Stimulated activated CD8-positive, alpha-beta memory T cell treated with anti-CD3 and anti-CD28 coated beads, Interleukin-4, amount 100 ng/mL, for 4 hours (primary cell): ENCODE results near the gene CPVL.

Experiments
- DNase-seq, 2 donors: peaks; one replicate each; pipeline ENCODE4 v3.0.0-alpha.2; 2020; ENCODE audit warnings: low read depth in 2 of 2, low spot score in 1 of 2

The CPVL gene

DNA sequence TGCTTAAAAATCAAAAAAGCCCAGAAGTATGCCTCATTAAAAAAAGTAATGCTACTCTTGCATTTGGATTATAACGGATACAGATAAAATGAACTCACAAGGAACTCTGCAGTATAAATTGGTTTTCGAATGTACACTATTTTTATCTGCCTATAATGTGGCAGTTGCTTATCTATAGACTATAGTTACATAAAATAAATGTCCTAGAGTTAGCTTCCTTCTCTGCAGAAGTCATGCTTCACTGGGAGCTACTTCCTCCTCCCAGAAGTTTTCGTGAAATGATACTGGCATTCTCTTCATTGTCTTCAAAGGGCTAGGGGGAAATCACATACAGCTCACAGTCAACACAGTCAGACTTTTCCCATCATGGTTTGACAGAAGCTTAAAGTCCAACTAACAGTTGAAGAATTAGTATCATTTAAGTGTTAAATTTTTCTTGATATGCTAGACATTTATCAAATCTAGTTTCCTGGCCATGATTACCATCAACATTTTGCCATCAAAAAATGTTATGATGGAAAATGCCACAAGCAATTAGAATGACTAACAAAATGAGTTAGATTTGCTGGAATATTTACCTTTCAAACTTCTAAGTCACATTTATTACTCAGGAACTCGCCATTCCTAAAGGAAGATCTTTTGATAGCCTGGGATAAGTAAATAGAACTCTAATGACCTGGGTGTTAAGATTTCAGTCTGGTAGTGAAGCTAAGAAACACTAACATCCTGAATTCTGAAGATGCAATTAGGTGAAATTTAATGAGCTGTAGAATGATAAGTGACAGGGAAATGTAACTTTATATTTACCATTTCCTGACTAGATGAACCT is 100.9 kb downstream of the CPVL start:
- no peak for DNase-seq

DNA sequence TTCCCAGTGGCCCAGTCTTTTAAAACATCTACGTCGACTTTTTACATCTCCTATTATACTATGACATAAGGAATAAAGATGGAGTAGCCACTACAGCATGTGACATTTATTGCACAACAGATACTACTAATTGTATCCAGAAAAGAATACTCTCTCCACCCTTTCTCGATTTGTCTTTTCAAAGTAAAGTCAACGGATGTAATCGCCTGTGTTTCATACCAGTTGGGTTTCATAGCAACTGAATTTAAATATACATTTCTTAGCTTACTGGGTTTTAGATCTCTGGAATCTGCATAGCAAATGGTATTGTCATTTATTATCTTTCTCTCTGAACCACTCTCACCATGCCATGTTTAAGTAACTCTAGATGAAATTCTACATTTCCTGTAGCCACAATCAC is 101.8 kb downstream of the CPVL start:
- DNase-seq: no peak

DNA sequence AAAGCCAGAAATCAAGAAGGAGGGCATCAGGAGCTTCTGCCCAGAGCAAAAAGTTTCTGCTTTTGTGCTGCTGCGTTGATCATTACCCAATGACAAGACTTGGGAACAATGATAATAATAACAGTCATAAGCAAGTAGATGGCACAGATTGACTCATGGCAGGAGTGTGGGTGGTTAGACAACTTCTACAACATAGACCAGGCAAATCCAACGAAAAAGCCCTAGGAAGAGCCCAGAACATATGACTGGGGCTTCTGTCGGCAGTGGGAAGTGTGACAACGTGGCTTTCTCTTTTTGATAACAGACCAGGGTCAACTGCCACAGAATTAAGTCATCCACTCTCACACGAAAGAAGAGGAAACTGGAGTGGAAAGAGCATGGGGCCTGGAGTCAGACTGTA is 102.8 kb downstream of the CPVL start:
- DNase-seq: no peak

DNA sequence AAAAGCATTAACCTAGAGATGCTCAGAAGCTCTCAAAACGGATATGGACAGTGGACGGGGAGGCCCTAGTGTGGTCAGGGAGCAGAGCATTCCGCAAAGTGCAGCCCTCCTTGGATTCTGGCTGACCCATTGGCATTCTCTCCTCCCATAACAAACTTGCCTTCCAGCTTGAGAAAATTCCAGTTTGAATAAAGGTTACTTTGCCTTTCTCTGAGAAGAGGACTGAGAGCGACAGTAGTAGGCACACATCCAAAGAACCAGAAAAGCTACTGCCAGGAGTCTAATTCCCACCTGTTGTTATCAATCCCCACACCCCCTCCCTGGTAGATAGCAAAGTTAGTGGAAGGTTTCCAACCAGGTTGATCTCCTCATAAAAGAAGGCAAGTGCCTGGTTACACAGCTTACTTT is 103.5 kb downstream of the CPVL start:
- no peak for DNase-seq

DNA sequence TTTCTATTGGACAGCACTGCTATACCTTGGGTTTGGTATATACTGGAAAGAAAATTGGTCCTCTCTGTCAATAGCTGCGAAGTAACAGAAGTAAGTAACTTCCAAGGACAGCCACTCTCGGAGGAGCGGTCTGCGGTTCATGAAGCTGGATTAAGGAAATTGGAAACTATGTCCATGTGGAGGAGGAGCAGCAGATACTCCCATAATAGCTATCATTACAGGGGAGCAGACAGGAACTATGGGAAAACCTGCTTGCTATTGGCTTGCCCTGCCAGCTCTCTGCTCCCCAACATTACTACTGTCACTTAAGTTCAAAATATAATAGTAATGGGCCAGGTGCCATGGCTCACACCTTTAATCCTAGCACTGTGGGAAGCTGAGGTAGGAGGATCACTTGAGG is 104.3 kb downstream of the CPVL start:
- no peak for DNase-seq

DNA sequence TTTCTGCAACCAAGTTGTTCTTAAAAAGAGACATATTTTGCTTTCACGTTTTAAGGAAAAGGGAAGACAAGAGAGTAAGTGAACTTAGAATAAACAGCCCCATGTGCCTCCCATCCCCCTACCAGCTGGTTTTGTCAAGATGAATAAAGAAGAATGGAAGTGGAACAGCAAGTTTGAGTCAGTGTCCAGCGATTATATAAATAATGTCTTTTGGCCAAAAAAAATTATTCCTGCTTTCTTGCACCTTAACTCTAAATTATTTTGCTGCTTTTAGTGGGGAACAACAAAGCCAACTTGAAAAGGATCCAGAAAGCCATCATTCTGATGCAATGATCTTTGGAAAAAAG is 105.8 kb downstream of the CPVL start:
- no peak for DNase-seq

DNA sequence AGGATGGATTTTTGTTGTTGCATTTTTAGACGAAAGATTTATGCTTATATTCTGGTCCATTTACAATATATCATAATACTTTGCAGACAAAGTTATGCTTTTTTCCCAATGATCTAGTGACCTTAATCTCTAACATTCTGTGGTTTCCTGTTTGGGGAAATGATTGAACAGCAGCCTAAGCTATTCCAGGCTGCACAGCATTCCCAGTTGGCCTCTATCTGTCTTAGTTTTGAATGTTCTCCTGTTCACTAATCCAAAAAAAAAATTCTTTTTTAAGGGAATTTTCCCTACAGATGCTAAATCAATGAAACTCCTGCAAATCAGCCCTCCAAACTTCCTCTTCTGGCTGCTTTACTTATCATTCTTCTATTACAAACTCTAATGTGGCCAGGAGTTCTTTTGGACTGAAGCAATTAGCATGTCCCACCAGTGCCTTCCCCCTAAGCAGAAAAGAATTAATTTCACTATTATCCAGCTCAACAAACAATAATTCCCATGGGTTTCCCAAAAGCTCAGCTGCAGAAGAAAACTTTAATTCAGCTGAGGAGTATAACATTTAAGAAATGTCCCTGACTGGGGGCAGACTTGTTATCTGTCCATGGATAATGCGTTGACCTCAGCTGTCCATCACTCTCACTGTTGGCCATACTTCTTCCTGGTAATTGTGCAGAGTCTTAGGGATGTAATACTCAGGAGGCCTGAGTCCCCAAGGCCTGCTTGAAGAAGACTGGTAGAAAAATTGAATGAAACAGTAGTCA is 106.3 kb downstream of the CPVL start:
- no peak for DNase-seq

DNA sequence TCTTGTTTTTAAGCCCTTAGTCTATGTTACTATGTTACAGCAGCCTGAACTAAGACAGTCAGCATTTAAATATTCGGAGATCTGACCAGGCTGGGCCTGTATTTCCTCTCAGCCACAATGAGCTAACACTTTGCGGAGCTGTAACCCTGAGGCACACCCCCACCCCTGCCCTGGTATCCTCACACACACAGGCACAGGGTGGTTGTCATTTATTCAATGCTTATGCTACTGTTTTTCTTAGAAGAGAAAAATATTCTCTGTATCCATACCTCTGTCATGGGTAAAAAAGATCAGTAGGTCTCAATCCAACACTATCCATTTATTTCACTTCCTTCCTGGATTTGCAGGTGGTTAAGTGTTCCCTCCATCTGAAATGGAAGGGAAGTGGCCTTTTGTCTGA is 107.9 kb downstream of the CPVL start:
- DNase-seq: no peak

DNA sequence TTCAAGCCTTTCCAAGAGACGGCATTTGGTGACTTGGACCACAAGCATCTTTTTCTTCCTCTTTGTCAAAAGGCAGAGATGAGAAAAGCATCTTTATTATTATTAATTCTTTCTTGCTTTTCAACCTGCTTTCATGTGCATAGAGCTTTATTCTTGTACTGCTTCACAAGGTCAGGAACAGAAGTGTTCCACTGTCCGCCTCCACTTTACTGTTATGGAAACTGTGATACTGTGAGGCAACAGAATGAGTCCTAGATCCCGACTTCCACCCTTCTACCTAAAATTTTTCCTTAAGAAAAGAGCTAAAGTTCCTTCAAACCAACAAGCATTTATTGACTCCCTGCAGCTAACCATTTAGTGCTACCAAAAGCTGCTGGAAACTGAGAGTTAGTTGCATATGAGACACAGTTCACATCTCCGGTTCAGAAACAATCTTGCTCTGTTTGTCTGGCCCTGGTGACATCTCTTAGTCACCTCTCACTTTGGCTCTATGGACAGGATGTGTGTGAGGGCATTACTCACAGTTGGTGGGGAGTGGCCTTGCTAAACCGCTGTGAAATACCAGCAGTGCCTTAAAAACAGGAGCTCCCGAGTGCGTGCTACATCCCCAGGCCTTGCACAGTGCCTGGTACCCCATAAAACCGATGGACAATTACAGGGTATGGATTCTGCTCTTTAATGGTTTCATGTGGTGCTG is 111.1 kb downstream of the CPVL start:
- DNase-seq: no peak

DNA sequence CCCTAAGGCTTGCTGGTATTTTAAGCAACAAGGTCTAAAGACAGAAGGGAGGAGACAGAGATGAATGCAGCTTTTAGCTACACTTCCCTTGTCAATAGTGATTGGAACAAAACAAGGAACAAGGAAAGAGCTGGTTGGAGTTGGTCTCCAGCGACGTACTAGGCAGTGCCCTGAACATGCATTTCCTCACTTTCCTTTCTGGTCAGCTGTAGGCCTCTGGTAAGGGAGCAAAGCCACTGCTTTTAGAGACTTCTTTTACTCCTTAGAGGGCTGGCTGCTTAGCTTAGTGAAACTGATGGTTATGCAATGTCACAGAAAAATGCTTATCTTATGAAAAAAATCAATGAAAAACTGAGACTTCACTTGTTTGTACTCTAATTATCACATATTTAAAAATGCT is 112.8 kb downstream of the CPVL start:
- no peak for DNase-seq

DNA sequence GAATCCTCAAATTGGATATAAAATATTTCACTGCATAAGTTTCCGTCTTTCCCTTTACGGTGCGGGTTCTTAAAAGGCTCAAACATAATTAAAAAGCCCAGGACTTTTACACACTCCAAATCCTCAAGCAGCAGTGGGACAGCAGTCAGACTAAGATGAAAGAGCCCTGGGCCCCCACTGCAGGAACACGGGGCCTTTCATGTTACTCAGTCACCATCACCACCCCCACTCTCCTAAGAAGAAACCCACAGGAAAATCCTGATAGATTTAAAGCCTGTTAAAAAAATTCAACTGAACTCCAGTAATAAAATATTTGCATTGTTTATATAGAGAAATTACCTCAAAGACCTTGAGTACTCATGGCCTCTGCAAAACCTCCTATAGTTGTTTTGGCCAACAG is 114.2 kb downstream of the CPVL start:
- DNase-seq: no peak

DNA sequence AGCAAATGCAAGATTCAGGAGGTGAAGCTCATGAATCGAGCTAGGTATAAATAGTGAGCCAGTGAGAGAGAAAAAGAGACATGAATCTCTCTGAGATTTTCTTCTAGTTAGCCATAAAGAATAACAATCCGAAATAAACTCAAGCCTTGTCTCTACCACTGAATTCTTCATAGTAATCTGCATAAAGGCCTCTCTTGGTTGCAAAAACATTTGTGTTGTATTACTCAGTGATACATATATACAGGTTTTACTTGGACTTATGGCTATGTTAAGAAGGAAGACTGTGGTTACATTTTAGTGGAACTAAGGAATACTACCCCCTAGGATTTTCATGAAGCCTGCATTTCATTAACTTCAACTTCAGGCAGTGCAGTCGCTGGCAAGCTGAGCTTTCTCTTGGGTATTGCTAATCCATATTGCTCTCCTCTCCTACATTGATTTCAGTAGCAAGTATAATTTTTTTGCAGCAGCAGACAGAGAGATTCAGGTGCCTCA is 115.5 kb downstream of the CPVL start:
- DNase-seq: no peak

DNA sequence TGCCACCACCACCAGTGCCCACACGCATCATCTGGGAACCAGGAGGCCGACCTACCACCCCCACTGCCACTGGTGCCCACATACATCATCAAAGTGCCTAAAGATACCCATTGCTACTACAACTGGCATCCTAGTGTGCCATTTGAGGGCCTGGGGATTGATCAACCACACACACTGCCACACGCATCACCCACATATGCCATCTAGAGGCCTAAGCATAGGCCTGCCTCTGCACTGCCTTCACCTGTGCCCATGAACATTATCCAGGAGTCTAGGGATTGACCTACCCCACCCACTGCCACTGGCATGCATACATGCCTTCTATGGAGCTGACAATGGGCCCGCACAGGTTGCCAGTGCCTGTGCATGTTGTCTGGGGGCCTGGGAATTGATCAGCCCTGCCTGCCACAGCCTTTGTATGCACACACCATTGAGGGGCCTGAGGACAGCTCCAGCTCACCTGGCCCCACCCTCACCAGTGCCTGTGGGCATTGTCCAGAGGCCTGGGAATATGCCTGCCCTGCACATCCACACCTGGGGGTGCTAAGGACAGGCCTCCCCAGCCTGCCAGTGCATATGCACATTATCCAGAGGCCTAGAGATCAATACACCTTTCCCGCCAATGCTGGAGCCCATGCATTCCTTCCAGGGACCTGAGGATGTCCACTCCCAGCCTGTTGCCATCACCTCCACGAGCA is 123.9 kb downstream of the CPVL start:
- no peak for DNase-seq

DNA sequence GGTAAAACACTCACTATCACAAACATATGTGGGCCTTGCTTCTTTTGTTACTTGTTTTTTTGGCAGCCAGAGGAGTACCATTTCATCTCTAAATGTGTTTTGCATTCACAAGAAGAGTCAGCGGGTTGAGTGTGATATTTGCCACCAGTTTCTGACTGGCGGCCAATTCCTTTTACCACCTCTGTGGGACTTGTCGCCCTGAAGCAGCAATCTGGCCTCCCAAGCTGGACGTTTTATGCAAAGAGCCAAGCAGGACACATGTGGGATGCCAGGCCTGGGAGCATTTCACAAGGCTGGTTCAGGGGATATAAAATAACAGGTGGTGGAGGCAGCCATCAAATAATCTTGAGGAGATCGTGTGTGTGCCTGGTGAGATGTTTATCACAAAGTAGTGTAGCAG is 126.4 kb downstream of the CPVL start:
- no peak for DNase-seq

DNA sequence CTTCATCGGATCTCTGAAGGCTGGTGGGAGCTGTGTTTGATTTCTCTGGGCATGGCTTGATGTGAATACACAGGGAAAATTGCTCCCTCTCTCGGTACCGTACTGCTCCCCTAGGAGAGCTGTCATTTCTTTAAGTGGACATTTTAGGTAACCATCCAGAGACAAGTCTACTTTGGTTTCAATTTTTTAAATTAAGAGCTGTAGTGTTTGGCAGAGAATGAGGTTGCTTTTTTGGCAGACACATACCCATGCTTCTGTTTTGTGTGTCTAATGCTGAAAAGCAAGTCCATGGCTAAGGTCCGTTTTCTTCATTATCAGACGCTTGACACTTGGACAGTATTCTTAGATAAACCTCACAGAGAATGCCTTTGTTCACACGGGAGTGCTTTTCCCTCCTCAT is 127.0 kb downstream of the CPVL start:
- no peak for DNase-seq

DNA sequence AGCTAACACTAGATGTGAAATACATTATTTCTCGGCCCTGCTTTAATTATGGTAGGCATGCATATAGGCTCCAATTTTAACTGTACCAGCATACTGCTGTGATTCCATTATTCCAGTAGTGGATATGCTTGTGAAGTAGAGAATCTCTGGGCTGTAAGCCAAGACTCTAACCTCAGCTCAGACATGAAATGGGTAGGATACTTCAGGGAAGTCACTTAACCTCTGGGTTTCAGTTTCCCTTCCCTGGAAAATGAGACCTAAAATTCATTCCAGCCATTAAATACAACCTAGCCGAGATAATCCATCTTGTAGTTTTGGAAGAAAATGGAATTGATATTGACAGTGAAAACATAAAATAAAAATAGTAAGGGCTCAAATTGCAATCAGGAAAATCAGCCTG is 128.6 kb downstream of the CPVL start:
- DNase-seq: no peak

DNA sequence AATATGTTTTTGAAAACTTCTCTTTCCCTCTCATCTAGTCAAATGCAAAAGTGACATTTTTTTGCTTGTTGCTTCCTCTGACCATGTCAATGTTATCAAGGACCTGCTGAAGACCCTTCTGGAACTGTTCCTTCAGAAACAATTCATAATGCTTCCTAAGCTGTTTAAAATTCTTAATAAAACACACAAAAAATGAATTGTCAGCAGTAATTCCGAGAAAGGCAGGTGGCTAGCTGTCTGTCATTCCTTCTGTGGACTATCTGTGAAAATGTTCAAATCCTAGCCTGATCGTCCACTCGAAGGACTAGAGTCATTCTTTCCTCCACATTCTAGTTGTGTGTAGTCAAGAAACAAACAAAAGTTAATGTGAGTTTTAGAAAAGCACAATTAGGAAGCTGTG is 131.6 kb downstream of the CPVL start:
- no peak for DNase-seq

DNA sequence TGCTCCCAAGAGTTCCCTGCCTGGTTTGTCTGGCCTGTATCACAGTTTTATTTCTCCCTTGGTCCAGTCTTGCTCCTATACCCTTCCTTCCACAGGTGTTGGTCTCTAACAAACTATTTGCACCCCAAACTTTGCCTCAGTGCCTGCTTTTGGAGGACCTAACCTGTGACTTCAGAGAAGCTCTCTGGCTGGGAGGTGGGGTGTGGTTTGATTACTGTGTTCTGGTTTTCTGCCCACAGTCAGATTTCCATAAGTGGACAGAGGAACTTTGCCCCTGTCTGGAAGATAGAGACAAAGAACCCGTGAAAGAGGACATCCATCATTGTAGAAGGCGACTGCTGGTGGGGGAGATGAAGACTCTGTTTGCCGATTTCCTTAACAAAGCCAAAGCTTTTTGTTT is 132.4 kb downstream of the CPVL start:
- no peak for DNase-seq

DNA sequence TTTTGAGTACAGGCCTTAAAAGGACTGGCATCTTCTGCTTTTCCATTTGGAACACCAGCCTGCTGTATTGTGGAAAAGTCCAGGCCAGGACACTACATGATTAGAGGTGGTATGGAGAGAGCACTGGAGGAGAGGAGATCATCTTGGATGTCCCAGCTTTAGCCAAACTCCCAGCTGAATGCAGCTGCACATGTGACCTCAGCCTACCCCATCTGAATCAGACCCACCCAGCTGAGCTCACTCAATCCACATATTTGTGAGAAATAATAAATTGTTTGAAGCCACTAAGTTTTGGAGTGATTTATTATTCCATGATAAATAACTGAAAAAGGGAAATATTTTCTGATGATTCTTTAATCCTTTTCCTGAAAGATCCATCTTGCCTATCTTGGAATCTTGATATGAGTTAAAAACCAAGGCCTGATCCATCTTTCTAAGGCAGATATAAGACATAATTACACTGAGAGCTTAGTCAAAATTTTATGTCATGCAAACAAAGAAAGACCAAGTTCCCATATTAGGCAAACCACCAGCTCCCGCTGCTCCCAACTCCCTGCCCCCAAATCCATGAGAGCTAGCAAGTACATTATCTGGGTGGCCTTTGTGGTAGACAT is 133.1 kb downstream of the CPVL start:
- no peak for DNase-seq

DNA sequence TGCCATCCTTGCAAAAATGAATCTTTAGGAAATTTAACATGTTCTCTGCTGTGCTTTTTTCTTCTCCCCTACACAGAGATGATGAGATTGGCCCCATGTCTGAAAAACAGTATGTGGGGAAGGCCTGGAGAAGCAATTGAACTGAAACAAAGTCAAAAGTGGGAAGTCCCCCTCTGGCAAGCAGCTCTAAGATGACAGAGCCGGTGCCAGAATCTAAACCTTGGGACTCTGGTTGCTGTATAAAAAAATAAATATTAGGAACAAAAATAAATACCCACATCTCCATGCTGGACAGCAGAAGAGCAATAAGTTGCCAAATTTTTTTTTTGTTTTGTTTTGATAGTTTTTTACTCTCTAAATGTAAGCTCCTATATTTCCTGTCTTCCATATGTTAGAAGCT is 136.4 kb downstream of the CPVL start:
- no peak for DNase-seq

DNA sequence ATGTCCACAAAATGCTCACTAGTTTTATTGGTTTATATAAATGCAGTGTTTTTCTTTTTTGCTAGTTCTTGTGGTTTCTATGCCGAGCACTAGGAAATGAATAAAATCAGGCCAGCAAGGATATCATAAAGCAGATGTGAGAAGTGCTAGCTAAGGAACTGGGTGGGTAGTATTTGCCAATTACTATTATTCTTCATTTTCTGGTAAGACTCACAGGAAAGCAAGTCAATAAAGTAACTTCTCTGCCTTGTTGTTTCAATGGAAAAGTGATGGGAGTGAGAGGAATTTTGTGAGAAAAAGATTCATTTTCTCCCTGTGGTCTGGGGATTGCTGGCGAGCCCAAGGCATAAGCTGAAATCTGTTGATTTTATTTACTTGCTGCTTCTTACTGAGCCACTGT is 137.7 kb downstream of the CPVL start:
- no peak for DNase-seq
